HG03457 (cell line): ENCODE measurements around the gene TBX15.
"Not testable (repeated sequence)": the region's sequence is repeated elsewhere in the genome, so short reads cannot be mapped to it uniquely, and the experiment has no call there.

ENCODE experiments used
- ATAC-seq: cut with Tn5 transposase; IDR thresholded peaks from one replicate; pipeline ENCODE4 v1.9.1; 2021; ENCODE audit warnings: moderate number of reproducible peaks; ENCODE audit not compliant: unreplicated experiment

Gene TBX15

GRCh38 chr1:118960567-118961136 is 27.5 kb downstream of the TBX15 start:
- ATAC-seq, result no peak

- ATAC-seq, result peak; percentile 88
Measured at GRCh38 chr1:118960026-118960561, 28.0 kb downstream of the TBX15 start.

GRCh38 chr1:118958937-118959631 is 29.1 kb downstream of the TBX15 start:
- no peak for ATAC-seq

- no peak for ATAC-seq
Measured at GRCh38 chr1:118958140-118958539, 30.0 kb downstream of the TBX15 start.

- not testable (repeated sequence) for ATAC-seq
Measured at GRCh38 chr1:118957579-118957978, 30.6 kb downstream of the TBX15 start.

GRCh38 chr1:118954301-118954905 is 33.7 kb downstream of the TBX15 start:
- no peak for ATAC-seq

- ATAC-seq, result no peak
Measured at GRCh38 chr1:118951270-118951936, 36.7 kb downstream of the TBX15 start.

- ATAC-seq, result no peak
Measured at GRCh38 chr1:118949315-118949714, 38.8 kb downstream of the TBX15 start.

GRCh38 chr1:118948846-118949245 is 39.3 kb downstream of the TBX15 start:
- ATAC-seq, result no peak

- ATAC-seq, result no peak
Measured at GRCh38 chr1:118948351-118948750, 39.8 kb downstream of the TBX15 start.

GRCh38 chr1:118947790-118948189 is 40.4 kb downstream of the TBX15 start:
- no peak for ATAC-seq

GRCh38 chr1:118947003-118947765 is 41.0 kb downstream of the TBX15 start:
- no peak for ATAC-seq

GRCh38 chr1:118945489-118945888 is 42.7 kb downstream of the TBX15 start:
- no peak for ATAC-seq

- ATAC-seq, result no peak
Measured at GRCh38 chr1:118944546-118944945, 43.6 kb downstream of the TBX15 start.

- ATAC-seq, result no peak
Measured at GRCh38 chr1:118944133-118944532, 44.0 kb downstream of the TBX15 start.

GRCh38 chr1:118940957-118941356 is 47.2 kb downstream of the TBX15 start:
- ATAC-seq, result no peak

GRCh38 chr1:118937413-118938072 is 50.6 kb downstream of the TBX15 start:
- no peak for ATAC-seq

- no peak for ATAC-seq
Measured at GRCh38 chr1:118934706-118935105, 53.4 kb downstream of the TBX15 start.

- no peak for ATAC-seq
Measured at GRCh38 chr1:118933051-118933781, 54.9 kb downstream of the TBX15 start.

- no peak for ATAC-seq
Measured at GRCh38 chr1:118931876-118932275, 56.3 kb downstream of the TBX15 start.
